Nephron progenitor cell (in vitro differentiated cells): ENCODE results near the gene CCDC148.
A peak's percentile ranks its signal among the peaks of the same experiment; 100 is the strongest.

Experiments used
- DNase-seq: peaks from one replicate; pipeline ENCODE4 v3.0.0; 2021
- H3K27ac Mint-ChIP-seq: 2 replicates; pipeline ENCODE4 v1.8.0; 2021; ENCODE audit warnings: mild to moderate bottlenecking, moderate library complexity, mixed read lengths
- H3K27me3 Mint-ChIP-seq: 2 replicates; pipeline ENCODE4 v1.8.0; 2021; ENCODE audit warnings: mild to moderate bottlenecking, low read depth, mixed read lengths; ENCODE audit not compliant: poor library complexity
- H3K36me3 Mint-ChIP-seq: 2 replicates; pipeline ENCODE4 v1.8.0; 2021; ENCODE audit warnings: low read depth, mixed read lengths
- H3K4me1 Mint-ChIP-seq: 2 replicates; pipeline ENCODE4 v1.8.0; 2021; ENCODE audit warnings: mixed read lengths
- H3K4me3 Mint-ChIP-seq: 2 replicates; pipeline ENCODE4 v1.8.0; 2021; ENCODE audit warnings: mild to moderate bottlenecking, moderate library complexity, mixed read lengths
- H3K9me3 Mint-ChIP-seq: 2 replicates; pipeline ENCODE4 v1.8.0; 2021; ENCODE audit warnings: mild to moderate bottlenecking, moderate library complexity, mixed read lengths
- CTCF ChIP-seq: fragments of 200-600 bp; sonication (generic); IDR thresholded peaks from 2 replicates; pipeline ENCODE4 v1.5.0; 2021; ENCODE audit warnings: antibody characterized with exemption

CCDC148 gene

DNA sequence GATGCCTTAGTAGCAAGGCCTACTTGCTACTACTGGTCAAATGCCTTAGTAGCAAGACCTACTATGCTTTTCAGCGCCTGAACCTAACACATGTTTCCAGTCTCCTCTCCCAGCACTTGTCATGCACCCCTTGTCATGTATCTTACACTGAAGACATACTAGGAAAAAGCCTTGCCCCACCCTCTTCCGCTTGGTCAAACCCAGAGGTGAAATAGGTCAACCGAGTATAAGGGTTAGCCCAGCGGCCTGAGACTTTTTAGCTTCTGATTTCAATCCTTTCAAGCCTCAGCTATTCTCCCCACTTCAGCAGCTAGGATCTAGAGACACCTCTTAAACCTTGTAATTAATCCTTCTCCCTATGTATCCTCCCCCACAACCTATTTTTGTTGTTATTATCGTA lies 281.6 kb downstream of the CCDC148 start:
- peak; percentile 15 for DNase-seq
- Mint-ChIP-seq H3K4me1 (peaks cover 12% of the 10 kb centered on the region), H3K36me3 (no peaks in the 10 kb centered on the region), H3K4me3 (no peak overlapping the region), H3K9me3 (no peaks in the 10 kb centered on the region), H3K27me3 (no peaks in the 10 kb centered on the region), H3K27ac (peak overlapping the region; percentile 50)
- TF ChIP-seq CTCF = no peak

GRCh38 chr2:158174495-158174894 lies 282.1 kb downstream of the CCDC148 start:
- DNase-seq = no peak
- H3K4me3 Mint-ChIP-seq = no peak overlapping the region
- H3K27me3 Mint-ChIP-seq = no peaks in the 10 kb centered on the region
- H3K9me3 Mint-ChIP-seq = no peaks in the 10 kb centered on the region
- no peak for TF ChIP-seq CTCF
- peaks cover 12% of the 10 kb centered on the region for H3K4me1 Mint-ChIP-seq
- H3K36me3 Mint-ChIP-seq = no peaks in the 10 kb centered on the region
- H3K27ac Mint-ChIP-seq = no peak overlapping the region

- DNase-seq = no peak
- Mint-ChIP-seq H3K9me3 (no peaks in the 10 kb centered on the region), H3K27ac (no peak overlapping the region), H3K4me3 (no peak overlapping the region), H3K27me3 (no peaks in the 10 kb centered on the region), H3K36me3 (no peaks in the 10 kb centered on the region), H3K4me1 (peaks cover 12% of the 10 kb centered on the region)
- TF ChIP-seq CTCF = no peak
Observed at GRCh38 chr2:158172719-158173118, 283.8 kb downstream of the CCDC148 start.

DNA sequence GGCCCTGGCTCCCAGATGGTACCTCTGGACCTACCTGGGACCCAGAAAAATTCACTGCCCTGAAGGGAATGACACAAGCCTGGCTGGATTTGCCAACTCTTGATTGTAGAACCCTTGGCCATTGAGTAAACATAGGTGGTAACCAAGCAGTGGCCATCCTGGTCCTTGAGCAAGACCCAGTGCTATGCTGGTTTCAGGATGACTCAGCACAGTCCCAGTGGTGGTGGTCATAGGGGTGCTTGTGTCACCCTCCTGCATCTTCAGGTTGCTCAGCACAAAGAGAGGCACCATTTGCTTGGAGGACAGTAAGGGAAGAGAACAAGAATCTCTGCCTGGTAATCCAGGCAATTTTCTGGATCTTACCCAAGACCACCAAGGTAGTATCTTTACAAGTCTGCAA lies 302.0 kb downstream of the CCDC148 start:
- Mint-ChIP-seq H3K27ac (no peak overlapping the region), H3K9me3 (peaks cover 3% of the 10 kb centered on the region), H3K27me3 (no peaks in the 10 kb centered on the region), H3K4me3 (no peak overlapping the region), H3K36me3 (no peaks in the 10 kb centered on the region), H3K4me1 (no peaks in the 10 kb centered on the region)
- TF ChIP-seq CTCF = no peak
- no peak for DNase-seq

GRCh38 chr2:158153270-158154015 lies 303.1 kb downstream of the CCDC148 start:
- TF ChIP-seq CTCF = no peak
- Mint-ChIP-seq H3K36me3 (no peaks in the 10 kb centered on the region), H3K27ac (no peak overlapping the region), H3K27me3 (no peaks in the 10 kb centered on the region), H3K4me1 (no peaks in the 10 kb centered on the region), H3K4me3 (no peak overlapping the region), H3K9me3 (peaks cover 6% of the 10 kb centered on the region)
- no peak for DNase-seq

GRCh38 chr2:158144914-158145625 lies 311.5 kb downstream of the CCDC148 start:
- Mint-ChIP-seq H3K27ac (no peak overlapping the region), H3K4me3 (no peak overlapping the region), H3K27me3 (no peaks in the 10 kb centered on the region), H3K4me1 (no peaks in the 10 kb centered on the region), H3K36me3 (no peaks in the 10 kb centered on the region), H3K9me3 (peaks cover 18% of the 10 kb centered on the region)
- no peak for TF ChIP-seq CTCF
- DNase-seq = no peak
